ENCODE measurements around the gene GPRASP2. TPM values are rescaled to one million over a fixed set of nuclear protein-coding genes. Genes with fewer than 3 reads are reported as not detected.

The GPRASP2 gene
- total and polyA plus RNA-seq, 4 donors = 2.4 to 23.9 (median 4.4) TPM

- H3K27ac ChIP-seq (ENCODE audit: low read depth in 1 of 2, low read length in 1 of 2) = no peak overlapping the region
- TF ChIP-seq CTCF (IDR thresholded peaks at IDR 0.05; ENCODE audit: control extremely low read depth, extremely low read depth) = no peak
- no peak for DNase-seq
- no peak overlapping the region for H3K9ac ChIP-seq (ENCODE audit: insufficient read depth in 1 of 2, low read length in 2 of 2)
- WGBS, 2 donors = 75 to 79% methylated on average over 1 of the region's 1 CpG
- no peak overlapping the region for H3K4me3 ChIP-seq
- H3K27me3 ChIP-seq (ENCODE audit: control insufficient read depth in 3 of 3, insufficient read depth in 3 of 3, low read length in 2 of 3) = peaks cover 0 to 10% (median 0%) of the 10 kb centered on the region in 3 donors
- H3K4me1 ChIP-seq (ENCODE audit: control insufficient read depth in 5 of 5, insufficient read depth in 5 of 5, low read length in 5 of 5) = peaks cover 0 to 7% (median 0%) of the 10 kb centered on the region in 5 donors
- ATAC-seq (ENCODE audit: insufficient read depth, low FRiP score) = no peak
- no peaks in the 10 kb centered on the region for H3K9me3 ChIP-seq (ENCODE audit: control insufficient read depth in 4 of 4, insufficient read depth in 3 of 4, low read length in 3 of 4)
- H3K36me3 ChIP-seq (ENCODE audit: control insufficient read depth in 4 of 4, insufficient read depth in 4 of 4, low read length in 4 of 4) = no peaks in the 10 kb centered on the region
These were observed 55.0 kb downstream of the GPRASP2 start for GRCh38 chrX:102767287-102767686.

Small RNAs within 50 kb of the gene (small RNA-seq; reads per million reads assigned to genes)
- not detected for gene RNU6-589P (ENCODE audit: low replicate concordance)

Other genes starting within 250 kb of the GPRASP2 start
- 1 to 10 TPM; 1.0 to 1.7 TPM for gene TCP11X2, start 240.6 kb upstream of the GPRASP2 start, total RNA-seq
- under 1 TPM; 0.12 to 0.17 TPM for gene TCP11X2, start 240.6 kb upstream of the GPRASP2 start, polyA plus RNA-seq
- 1 to 10 TPM; 2.8 to 6.4 TPM for gene TMSB15A, start 195.7 kb upstream of the GPRASP2 start, total RNA-seq
- gene TMSB15A, start 195.7 kb upstream of the GPRASP2 start, polyA plus RNA-seq = 1 to 10 TPM; 1.1 to 1.5 TPM
- 10 to 100 TPM; 12.2 to 35.7 TPM for gene ARMCX5, start 112.9 kb upstream of the GPRASP2 start, total RNA-seq
- gene ARMCX5, start 112.9 kb upstream of the GPRASP2 start, polyA plus RNA-seq = 10 to 100 TPM in 1 of 2 donors, 1 to 10 TPM in 1; 6.5 to 11.3 TPM
- 10 to 100 TPM in 1 of 2 donors, 1 to 10 TPM in 1; 3.1 to 18.1 TPM for gene GPRASP1, start 61.0 kb upstream of the GPRASP2 start, total RNA-seq
- gene GPRASP1, start 61.0 kb upstream of the GPRASP2 start, polyA plus RNA-seq = 1 to 10 TPM in 1 of 2 donors, under 1 TPM in 1; 0.74 to 2.4 TPM
- gene GPRASP3, start 8.3 kb downstream of the GPRASP2 start, total RNA-seq = 10 to 100 TPM in 1 of 2 donors, 1 to 10 TPM in 1; 3.4 to 12.9 TPM
- under 1 TPM; 0.87 TPM for gene GPRASP3, start 8.3 kb downstream of the GPRASP2 start, polyA plus RNA-seq
- 1 to 10 TPM; 1.4 to 2.4 TPM for gene RAB40AL, start 224.8 kb downstream of the GPRASP2 start, total RNA-seq
- under 1 TPM; 0.05 to 0.20 TPM for gene RAB40AL, start 224.8 kb downstream of the GPRASP2 start, polyA plus RNA-seq